ENCODE results near the gene SULF2.

SULF2 gene

DNA sequence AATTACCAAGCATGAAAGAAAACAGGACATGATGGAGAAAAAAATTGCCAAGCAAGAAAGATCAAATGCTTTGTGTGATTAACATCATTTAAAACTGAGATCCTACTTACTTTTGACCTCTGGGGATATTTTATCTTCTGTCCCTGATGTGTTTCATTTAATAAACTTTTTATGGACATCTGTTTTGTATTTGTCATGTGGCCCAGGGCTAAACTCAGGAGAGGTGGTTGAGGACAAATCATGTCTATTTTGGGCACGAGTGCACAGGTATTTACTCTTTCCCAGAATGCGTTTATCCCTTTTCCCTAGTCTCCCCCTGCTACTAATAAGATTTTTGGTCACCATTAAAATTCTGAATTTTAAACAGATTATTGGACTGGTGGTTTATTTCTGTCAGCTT is 155.4 kb downstream of the SULF2 start:
- H3K9me3 ChIP-seq = no peaks in the 10 kb centered on the region
- H3K27me3 ChIP-seq = no peaks in the 10 kb centered on the region
- H3K27ac ChIP-seq = no peak overlapping the region
- no peaks in the 10 kb centered on the region for H3K4me1 ChIP-seq (ENCODE audit: control insufficient read depth in 1 of 2, insufficient read depth in 1 of 2, low read depth in 1 of 2, low read length in 1 of 2)
- TF ChIP-seq, protein P1, sequence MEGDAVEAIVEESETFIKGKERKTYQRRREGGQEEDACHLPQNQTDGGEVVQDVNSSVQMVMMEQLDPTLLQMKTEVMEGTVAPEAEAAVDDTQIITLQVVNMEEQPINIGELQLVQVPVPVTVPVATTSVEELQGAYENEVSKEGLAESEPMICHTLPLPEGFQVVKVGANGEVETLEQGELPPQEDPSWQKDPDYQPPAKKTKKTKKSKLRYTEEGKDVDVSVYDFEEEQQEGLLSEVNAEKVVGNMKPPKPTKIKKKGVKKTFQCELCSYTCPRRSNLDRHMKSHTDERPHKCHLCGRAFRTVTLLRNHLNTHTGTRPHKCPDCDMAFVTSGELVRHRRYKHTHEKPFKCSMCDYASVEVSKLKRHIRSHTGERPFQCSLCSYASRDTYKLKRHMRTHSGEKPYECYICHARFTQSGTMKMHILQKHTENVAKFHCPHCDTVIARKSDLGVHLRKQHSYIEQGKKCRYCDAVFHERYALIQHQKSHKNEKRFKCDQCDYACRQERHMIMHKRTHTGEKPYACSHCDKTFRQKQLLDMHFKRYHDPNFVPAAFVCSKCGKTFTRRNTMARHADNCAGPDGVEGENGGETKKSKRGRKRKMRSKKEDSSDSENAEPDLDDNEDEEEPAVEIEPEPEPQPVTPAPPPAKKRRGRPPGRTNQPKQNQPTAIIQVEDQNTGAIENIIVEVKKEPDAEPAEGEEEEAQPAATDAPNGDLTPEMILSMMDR (IDR thresholded peaks at IDR 0.05) = no peak
- no peak overlapping the region for H3K4me3 ChIP-seq (ENCODE audit: low read depth in 1 of 2, low read length in 1 of 2)
- H3K36me3 ChIP-seq = peaks cover 78% of the 10 kb centered on the region

DNA sequence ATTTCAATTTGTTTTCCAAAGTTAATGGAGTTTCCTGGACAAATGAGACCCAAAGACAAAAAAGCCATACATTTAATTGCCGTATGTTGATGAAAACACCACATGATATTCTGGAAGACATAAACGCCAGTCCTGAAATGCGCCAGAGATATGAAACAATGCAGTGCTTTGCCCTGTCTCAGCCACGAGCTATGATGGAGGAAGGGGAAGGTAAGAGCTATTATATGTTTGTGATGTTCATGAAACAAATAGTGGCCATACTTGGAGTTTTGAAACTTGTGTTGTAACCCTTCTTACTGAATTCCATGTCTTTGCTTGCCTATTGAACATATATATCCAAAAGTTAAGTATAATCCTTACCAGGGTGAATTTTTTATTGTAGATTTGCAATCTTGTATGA is 157.7 kb downstream of the SULF2 start:
- H3K36me3 ChIP-seq = peaks cover 78% of the 10 kb centered on the region
- TF ChIP-seq, protein P1 (IDR thresholded peaks at IDR 0.05) = no peak
- H3K4me3 ChIP-seq (ENCODE audit: low read depth in 1 of 2, low read length in 1 of 2) = no peak overlapping the region
- H3K27ac ChIP-seq = no peak overlapping the region
- no peaks in the 10 kb centered on the region for H3K27me3 ChIP-seq
- no peaks in the 10 kb centered on the region for H3K9me3 ChIP-seq
- no peaks in the 10 kb centered on the region for H3K4me1 ChIP-seq (ENCODE audit: control insufficient read depth in 1 of 2, insufficient read depth in 1 of 2, low read depth in 1 of 2, low read length in 1 of 2)

DNA sequence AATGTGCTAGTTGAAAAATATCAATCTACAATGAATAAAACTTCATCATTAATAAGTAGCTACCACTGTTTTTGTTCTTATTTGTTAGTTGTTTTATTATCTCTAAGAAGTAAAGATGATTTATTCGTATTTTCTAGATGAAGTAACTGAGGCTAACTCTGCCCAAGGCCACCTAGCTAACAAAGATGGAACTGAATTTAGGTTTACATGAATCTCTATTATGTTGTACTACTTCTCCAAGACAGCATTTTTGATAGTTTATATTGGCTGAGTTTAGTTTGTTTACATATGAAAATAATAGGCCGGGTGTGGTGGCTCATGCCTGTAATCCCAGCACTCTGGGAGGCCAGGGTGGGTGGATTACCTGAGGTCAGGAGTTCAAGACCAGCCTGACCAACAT is 162.1 kb downstream of the SULF2 start:
- H3K27me3 ChIP-seq = no peaks in the 10 kb centered on the region
- no peak overlapping the region for H3K4me3 ChIP-seq (ENCODE audit: low read depth in 1 of 2, low read length in 1 of 2)
- H3K4me1 ChIP-seq (ENCODE audit: control insufficient read depth in 1 of 2, insufficient read depth in 1 of 2, low read depth in 1 of 2, low read length in 1 of 2) = no peaks in the 10 kb centered on the region
- TF ChIP-seq, protein P1 (IDR thresholded peaks at IDR 0.05) = no peak
- peaks cover 53% of the 10 kb centered on the region for H3K36me3 ChIP-seq
- H3K27ac ChIP-seq = no peak overlapping the region
- H3K9me3 ChIP-seq = no peaks in the 10 kb centered on the region

DNA sequence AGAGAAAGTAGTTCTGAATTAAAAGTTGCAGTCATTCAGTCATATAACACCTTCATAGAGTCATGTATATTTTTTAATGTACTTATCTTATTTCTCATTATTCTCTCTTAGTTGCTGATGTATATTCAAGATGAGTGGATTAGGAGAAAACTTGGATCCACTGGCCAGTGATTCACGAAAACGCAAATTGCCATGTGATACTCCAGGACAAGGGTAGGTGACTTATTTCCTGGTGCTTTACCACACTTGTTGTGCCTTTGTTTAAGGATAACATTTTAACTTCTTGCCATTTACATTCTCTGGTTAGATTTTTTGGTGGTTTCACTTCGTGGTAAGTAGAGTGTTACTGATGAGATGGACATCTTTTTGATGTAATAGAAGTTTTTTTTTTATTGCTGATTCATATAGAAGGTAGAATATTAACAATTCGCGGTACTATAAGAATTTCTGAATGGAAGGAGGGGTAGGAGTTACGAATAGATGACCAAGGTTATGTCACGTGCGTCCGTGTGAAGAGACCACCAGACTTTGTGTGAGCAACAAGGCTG is 163.1 kb downstream of the SULF2 start:
- Histone ChIP-seq H3K4me1 (ENCODE audit: control insufficient read depth in 1 of 2, insufficient read depth in 1 of 2, low read depth in 1 of 2, low read length in 1 of 2) (no peaks in the 10 kb centered on the region), H3K27me3 (no peaks in the 10 kb centered on the region), H3K4me3 (ENCODE audit: low read depth in 1 of 2, low read length in 1 of 2) (no peak overlapping the region), H3K36me3 (peaks cover 45% of the 10 kb centered on the region), H3K9me3 (no peaks in the 10 kb centered on the region), H3K27ac (no peak overlapping the region)
- TF ChIP-seq, protein P1 (IDR thresholded peaks at IDR 0.05) = no peak

GRCh38 chr20:47620808-47621805 is 164.2 kb downstream of the SULF2 start:
- no peak overlapping the region for H3K27ac ChIP-seq
- TF ChIP-seq, protein P1 (IDR thresholded peaks at IDR 0.05) = no peak
- no peaks in the 10 kb centered on the region for H3K27me3 ChIP-seq
- no peak overlapping the region for H3K4me3 ChIP-seq (ENCODE audit: low read depth in 1 of 2, low read length in 1 of 2)
- H3K36me3 ChIP-seq = peaks cover 36% of the 10 kb centered on the region
- H3K9me3 ChIP-seq = no peaks in the 10 kb centered on the region
- H3K4me1 ChIP-seq (ENCODE audit: control insufficient read depth in 1 of 2, insufficient read depth in 1 of 2, low read depth in 1 of 2, low read length in 1 of 2) = no peaks in the 10 kb centered on the region

Measured in neutrophil (primary cell).